DND-41 (cell line): ENCODE measurements around the gene ZNF330.

Experiments used
- CTCF ChIP-seq: IDR thresholded peaks from 2 replicates; pipeline ENCODE4 v1.5.1; 2012; ENCODE audit warnings: borderline replicate concordance, low read length, moderate library complexity, mild to moderate bottlenecking; ENCODE audit not compliant: poor library complexity, severe bottlenecking; ENCODE audit errors: extremely low read depth
- EZH2 ChIP-seq: IDR thresholded peaks from 3 replicates; pipeline ENCODE4 v1.6.1; 2012; ENCODE audit warnings: borderline replicate concordance, low read depth, mild to moderate bottlenecking, moderate library complexity, low read length, inconsistent platforms; ENCODE audit not compliant: severe bottlenecking

GRCh38 chr4:141220691-141221659, at the start of gene ZNF330:
- TF ChIP-seq EZH2 (no peak), CTCF (peak; percentile 43)
